ENCODE data around the gene ANKHD1.

DNA sequence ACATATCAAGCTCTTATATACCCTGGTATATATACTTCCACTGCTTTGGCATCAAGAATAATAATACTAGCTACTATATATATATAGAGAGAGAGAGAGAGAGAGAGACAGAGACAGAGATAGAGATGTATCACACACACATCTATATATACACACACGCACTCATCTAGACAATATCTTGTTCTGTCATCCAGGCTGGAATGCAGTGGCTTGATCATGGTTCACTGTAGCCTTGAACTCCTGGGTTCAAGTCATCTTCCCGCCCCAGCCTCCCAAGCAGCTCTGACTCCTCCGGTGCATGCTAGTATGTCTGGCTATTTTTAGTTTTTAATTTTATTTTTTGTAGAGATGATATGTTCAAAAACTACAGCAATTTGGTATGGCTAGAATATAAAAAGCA, 22.5 kb downstream of the ANKHD1 start:
- TF ChIP-seq TAF1 (IDR thresholded peaks at IDR 0.05; ENCODE audit: low read depth): no peak
- TF ChIP-seq MXI1 (conservative IDR thresholded peaks at IDR 0.05; ENCODE audit: poor library complexity, severe bottlenecking): no peak
- TF ChIP-seq, protein P1, sequence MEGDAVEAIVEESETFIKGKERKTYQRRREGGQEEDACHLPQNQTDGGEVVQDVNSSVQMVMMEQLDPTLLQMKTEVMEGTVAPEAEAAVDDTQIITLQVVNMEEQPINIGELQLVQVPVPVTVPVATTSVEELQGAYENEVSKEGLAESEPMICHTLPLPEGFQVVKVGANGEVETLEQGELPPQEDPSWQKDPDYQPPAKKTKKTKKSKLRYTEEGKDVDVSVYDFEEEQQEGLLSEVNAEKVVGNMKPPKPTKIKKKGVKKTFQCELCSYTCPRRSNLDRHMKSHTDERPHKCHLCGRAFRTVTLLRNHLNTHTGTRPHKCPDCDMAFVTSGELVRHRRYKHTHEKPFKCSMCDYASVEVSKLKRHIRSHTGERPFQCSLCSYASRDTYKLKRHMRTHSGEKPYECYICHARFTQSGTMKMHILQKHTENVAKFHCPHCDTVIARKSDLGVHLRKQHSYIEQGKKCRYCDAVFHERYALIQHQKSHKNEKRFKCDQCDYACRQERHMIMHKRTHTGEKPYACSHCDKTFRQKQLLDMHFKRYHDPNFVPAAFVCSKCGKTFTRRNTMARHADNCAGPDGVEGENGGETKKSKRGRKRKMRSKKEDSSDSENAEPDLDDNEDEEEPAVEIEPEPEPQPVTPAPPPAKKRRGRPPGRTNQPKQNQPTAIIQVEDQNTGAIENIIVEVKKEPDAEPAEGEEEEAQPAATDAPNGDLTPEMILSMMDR (IDR thresholded peaks at IDR 0.05; ENCODE audit: poor library complexity, severe bottlenecking): no peak
- TF ChIP-seq EP300 (conservative IDR thresholded peaks at IDR 0.05; ENCODE audit: poor library complexity, severe bottlenecking): no peak
- no peak for TF ChIP-seq RAD21 (conservative IDR thresholded peaks at IDR 0.05)
- TF ChIP-seq, protein P2, sequence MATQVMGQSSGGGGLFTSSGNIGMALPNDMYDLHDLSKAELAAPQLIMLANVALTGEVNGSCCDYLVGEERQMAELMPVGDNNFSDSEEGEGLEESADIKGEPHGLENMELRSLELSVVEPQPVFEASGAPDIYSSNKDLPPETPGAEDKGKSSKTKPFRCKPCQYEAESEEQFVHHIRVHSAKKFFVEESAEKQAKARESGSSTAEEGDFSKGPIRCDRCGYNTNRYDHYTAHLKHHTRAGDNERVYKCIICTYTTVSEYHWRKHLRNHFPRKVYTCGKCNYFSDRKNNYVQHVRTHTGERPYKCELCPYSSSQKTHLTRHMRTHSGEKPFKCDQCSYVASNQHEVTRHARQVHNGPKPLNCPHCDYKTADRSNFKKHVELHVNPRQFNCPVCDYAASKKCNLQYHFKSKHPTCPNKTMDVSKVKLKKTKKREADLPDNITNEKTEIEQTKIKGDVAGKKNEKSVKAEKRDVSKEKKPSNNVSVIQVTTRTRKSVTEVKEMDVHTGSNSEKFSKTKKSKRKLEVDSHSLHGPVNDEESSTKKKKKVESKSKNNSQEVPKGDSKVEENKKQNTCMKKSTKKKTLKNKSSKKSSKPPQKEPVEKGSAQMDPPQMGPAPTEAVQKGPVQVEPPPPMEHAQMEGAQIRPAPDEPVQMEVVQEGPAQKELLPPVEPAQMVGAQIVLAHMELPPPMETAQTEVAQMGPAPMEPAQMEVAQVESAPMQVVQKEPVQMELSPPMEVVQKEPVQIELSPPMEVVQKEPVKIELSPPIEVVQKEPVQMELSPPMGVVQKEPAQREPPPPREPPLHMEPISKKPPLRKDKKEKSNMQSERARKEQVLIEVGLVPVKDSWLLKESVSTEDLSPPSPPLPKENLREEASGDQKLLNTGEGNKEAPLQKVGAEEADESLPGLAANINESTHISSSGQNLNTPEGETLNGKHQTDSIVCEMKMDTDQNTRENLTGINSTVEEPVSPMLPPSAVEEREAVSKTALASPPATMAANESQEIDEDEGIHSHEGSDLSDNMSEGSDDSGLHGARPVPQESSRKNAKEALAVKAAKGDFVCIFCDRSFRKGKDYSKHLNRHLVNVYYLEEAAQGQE (IDR thresholded peaks at IDR 0.05; ENCODE audit: borderline replicate concordance): no peak
- no peak for TF ChIP-seq POLR2AphosphoS5 (IDR thresholded peaks at IDR 0.05)
- no peak for TF ChIP-seq EZH2 (IDR thresholded peaks at IDR 0.05; ENCODE audit: borderline replicate concordance, insufficient read depth, low read length, poor library complexity, severe bottlenecking)
- no peak for TF ChIP-seq SMC3 (conservative IDR thresholded peaks at IDR 0.05; ENCODE audit: poor library complexity)
